Brain microvascular endothelial cell (primary cell): ENCODE results near the gene C3orf20.

Experiments used
- DNase-seq: peaks from one replicate; pipeline ENCODE4 v3.0.0-alpha.2; 2020
- H3K27ac ChIP-seq: fragments of 250-450 bp; sonication (Bioruptor Pico); 2 replicates; pipeline ENCODE4 v1.5.1; 2020; ENCODE audit warnings: mild to moderate bottlenecking, moderate library complexity
- H3K27me3 ChIP-seq: fragments of 250-450 bp; sonication (Bioruptor Pico); replicated peaks from 2 replicates; pipeline ENCODE4 v1.5.1; 2020; ENCODE audit warnings: mild to moderate bottlenecking
- H3K36me3 ChIP-seq: fragments of 250-450 bp; sonication (Bioruptor Pico); replicated peaks from 2 replicates; pipeline ENCODE4 v1.5.1; 2020; ENCODE audit warnings: mild to moderate bottlenecking
- H3K4me3 ChIP-seq: 2 replicates; pipeline ENCODE4 v1.5.1; 2011; ENCODE audit warnings: low read depth, mild to moderate bottlenecking, control low read depth, low read length, moderate library complexity
- in situ Hi-C: cut with HindIII; loops from 2 replicates; pipeline ENCODE4 v1.10.0; 2017; ENCODE audit warnings: low sequenced_read_pairs, low pct_ligation_motif_present
- TF ChIP-seq, protein P1 (sequence below): IDR thresholded peaks from 2 replicates; pipeline ENCODE4 v1.5.1; 2011; ENCODE audit warnings: low read depth, mild to moderate bottlenecking, moderate library complexity, low read length, control low read depth, inconsistent platforms; ENCODE audit errors: missing control alignments

C3orf20 gene

DNA sequence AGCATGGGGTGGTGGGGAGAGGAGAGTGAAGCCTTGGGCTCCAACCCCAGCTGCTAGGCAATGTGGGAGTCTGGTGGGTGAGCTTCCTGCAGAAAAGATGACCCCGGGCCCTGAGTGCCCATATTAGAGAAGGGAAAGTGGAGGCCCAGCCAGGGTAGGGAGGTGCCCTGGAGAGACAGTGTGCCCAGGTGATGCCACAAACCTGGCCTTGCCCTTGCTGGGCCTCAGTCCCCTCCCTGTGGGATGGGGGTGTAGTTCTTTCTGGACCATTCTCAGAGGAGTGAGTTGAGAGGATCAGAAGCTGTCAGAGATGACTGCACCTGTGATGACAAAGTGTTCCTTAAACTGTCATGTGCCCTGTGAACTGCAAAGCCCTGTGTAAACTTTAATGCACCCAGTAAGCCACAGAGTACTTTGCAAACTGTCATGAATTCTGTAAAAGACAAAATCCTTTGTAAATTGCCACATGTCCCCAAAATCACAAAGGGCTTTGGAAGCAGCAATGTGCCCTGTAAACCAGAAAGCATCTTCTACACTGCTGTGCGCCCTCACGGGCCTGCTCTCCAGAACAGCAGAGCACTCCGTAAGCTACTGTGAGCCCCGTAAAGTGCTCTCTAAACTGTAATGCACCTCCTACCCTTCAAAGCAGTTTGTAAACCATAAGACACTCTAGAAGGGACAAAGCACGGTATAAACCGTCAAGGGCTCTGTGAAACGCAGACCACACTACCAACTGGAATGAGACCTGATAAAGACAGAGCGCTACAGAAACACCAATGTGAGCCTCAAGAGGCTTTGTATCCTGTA lies 92.5 kb downstream of the C3orf20 start:
- H3K36me3 ChIP-seq: no peaks in the 10 kb centered on the region
- TF ChIP-seq, protein P1, sequence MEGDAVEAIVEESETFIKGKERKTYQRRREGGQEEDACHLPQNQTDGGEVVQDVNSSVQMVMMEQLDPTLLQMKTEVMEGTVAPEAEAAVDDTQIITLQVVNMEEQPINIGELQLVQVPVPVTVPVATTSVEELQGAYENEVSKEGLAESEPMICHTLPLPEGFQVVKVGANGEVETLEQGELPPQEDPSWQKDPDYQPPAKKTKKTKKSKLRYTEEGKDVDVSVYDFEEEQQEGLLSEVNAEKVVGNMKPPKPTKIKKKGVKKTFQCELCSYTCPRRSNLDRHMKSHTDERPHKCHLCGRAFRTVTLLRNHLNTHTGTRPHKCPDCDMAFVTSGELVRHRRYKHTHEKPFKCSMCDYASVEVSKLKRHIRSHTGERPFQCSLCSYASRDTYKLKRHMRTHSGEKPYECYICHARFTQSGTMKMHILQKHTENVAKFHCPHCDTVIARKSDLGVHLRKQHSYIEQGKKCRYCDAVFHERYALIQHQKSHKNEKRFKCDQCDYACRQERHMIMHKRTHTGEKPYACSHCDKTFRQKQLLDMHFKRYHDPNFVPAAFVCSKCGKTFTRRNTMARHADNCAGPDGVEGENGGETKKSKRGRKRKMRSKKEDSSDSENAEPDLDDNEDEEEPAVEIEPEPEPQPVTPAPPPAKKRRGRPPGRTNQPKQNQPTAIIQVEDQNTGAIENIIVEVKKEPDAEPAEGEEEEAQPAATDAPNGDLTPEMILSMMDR: no peak
- H3K27ac ChIP-seq: no peak overlapping the region
- H3K27me3 ChIP-seq: no peaks in the 10 kb centered on the region
- in situ Hi-C loops: no loop called here
- no peak overlapping the region for H3K4me3 ChIP-seq
- DNase-seq: no peak

DNA sequence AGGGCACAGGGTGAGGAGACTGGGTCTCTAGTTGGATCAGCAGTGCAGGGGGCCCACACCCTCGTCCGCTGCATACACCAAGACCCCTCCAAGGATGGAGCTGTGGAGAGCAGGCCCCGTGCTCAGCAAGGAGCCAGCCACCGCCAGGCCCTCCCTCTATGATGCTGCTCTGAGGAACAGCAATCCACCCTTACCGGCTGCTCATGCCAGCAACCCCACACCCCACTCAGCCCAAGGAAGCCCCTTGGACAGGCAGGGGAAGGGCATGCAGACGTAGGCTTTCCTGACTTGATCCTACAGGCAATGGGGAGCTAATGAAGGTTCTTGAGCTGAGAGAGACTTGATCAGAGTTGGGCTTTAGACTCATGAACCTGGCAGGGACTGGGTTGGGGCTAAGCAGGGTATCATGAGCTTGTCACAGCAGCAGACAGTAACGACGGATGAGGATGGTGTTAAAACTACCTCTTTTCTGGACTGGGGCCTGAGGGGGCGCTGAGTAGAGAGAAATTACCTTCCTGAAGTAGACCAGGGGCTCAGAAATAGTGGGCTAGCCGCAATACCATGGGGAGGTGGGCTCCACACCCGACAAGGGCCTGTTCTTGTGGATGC lies 93.3 kb downstream of the C3orf20 start:
- H3K4me3 ChIP-seq: no peak overlapping the region
- H3K36me3 ChIP-seq: no peaks in the 10 kb centered on the region
- in situ Hi-C loops: no loop called here
- DNase-seq: no peak
- TF ChIP-seq, protein P1: no peak
- no peaks in the 10 kb centered on the region for H3K27me3 ChIP-seq
- no peak overlapping the region for H3K27ac ChIP-seq

- no peak overlapping the region for H3K4me3 ChIP-seq
- no peak overlapping the region for H3K27ac ChIP-seq
- H3K27me3 ChIP-seq: no peaks in the 10 kb centered on the region
- in situ Hi-C loops: no loop called here
- TF ChIP-seq, protein P1: no peak
- H3K36me3 ChIP-seq: no peaks in the 10 kb centered on the region
- no peak for DNase-seq
These were observed 93.9 kb downstream of the C3orf20 start for GRCh38 chr3:14768881-14769280.

DNA sequence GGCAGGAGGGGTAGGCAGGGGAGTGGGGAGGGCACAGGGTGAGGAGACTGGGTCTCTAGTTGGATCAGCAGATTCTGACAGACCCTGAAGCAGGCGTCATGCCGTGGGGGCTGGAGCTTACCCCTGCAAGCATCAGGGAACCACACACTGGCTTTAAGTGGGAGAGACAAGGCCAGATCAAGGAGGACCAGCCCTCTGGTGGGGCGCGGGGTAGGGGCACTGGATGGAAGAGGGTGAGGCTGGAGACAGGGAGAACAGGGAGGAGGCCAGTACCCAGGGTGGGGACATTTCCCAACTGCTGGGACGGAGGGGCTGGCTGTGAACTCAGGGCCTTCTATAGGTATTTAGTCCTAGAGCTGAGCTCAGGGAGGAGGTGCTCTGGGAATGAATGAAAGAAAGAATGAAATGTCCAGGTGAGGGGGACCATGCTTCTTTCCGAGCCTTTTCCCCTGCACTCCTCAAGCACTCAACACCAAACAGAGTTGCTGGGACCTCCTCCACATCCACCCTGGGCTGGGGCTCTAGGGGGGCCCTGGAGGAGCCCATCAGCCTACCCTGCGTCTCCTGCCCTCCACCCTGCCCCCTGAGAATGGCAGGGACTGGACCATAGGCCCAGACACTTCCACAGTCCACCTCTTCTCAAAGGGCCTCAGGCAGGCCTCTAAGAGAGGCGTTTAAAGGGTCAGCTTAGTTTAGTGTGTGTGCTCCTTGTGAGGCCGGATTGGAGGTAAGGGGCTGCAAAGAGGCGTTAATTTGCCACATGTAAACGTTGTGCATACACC lies 94.8 kb downstream of the C3orf20 start:
- in situ Hi-C loops: no loop called here
- no peak for DNase-seq
- Histone ChIP-seq H3K36me3 (no peaks in the 10 kb centered on the region), H3K27me3 (no peaks in the 10 kb centered on the region), H3K4me3 (no peak overlapping the region), H3K27ac (no peak overlapping the region)
- TF ChIP-seq, protein P1: no peak

GRCh38 chr3:14770591-14770990 lies 95.7 kb downstream of the C3orf20 start:
- H3K27me3 ChIP-seq: no peaks in the 10 kb centered on the region
- TF ChIP-seq, protein P1: no peak

More at GRCh38 chr3:14770591-14770990, 95.7 kb downstream of the C3orf20 start:
- in situ Hi-C loops: no loop called here
- no peak for DNase-seq
- Histone ChIP-seq H3K27ac (no peak overlapping the region), H3K36me3 (no peaks in the 10 kb centered on the region), H3K4me3 (no peak overlapping the region)
